ENCODE data around the gene SLC12A8.
"Not testable (repeated sequence)": the region's sequence is repeated elsewhere in the genome, so short reads cannot be mapped to it uniquely, and the experiment has no call there.

Gene SLC12A8

DNA sequence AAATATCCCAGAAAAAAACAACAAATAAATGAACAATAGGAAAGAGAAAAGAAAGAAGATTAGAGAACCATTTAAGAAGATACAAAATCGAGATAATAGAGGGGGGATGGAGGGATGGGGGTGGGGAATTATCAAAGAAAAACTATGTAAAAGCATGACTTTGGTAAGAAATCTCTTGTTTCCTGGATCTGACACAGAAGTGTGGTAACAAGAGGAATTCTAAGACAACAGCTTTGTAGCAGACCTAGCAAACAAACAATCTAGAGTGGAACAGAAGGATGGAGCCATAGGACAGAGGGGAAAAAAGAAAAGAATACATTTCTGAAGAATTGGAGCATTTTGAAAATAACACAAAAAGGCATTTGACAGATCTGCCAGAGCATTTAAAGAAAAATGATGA, 107.4 kb downstream of the SLC12A8 start:
- H3K27ac ChIP-seq (ENCODE audit: low read depth, low read length) = no peak overlapping the region
- H3K4me3 ChIP-seq (ENCODE audit: low read length) = no peak overlapping the region
- no peaks in the 10 kb centered on the region for H3K27me3 ChIP-seq (ENCODE audit: control insufficient read depth, insufficient read depth, low read length)
- H3K36me3 ChIP-seq (ENCODE audit: control insufficient read depth, insufficient read depth, low read length) = no peaks in the 10 kb centered on the region
- H3K9ac ChIP-seq (ENCODE audit: low read length) = no peak overlapping the region
- H3K4me1 ChIP-seq (ENCODE audit: control insufficient read depth, insufficient read depth, low read length) = no peaks in the 10 kb centered on the region

- H3K9ac ChIP-seq (ENCODE audit: low read length) = no peak overlapping the region
- no peak overlapping the region for H3K4me3 ChIP-seq (ENCODE audit: low read length)
- H3K27me3 ChIP-seq (ENCODE audit: control insufficient read depth, insufficient read depth, low read length) = no peaks in the 10 kb centered on the region
- H3K27ac ChIP-seq (ENCODE audit: low read depth, low read length) = no peak overlapping the region
- no peaks in the 10 kb centered on the region for H3K36me3 ChIP-seq (ENCODE audit: control insufficient read depth, insufficient read depth, low read length)
- no peaks in the 10 kb centered on the region for H3K4me1 ChIP-seq (ENCODE audit: control insufficient read depth, insufficient read depth, low read length)
Observed at GRCh38 chr3:125104639-125105038, 107.9 kb downstream of the SLC12A8 start.

DNA sequence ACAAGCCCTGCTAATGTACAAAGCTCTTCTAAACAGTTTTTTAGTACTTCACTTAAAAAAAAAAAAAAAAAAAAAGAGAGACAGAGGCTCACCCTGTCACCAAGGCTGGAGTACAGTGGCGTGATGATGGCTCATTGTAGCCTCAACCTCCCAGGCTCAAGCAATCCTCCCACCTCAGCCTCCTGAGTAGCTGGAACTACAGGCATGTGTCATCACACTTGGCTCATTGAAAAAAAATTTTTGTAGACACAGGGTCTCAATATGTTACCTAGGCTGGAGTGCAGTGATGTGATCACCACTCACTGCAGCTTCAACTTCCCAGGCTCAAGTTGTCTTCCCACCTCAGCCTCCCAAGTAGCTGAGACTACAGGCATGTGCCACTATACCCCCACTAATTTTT, 109.1 kb downstream of the SLC12A8 start:
- Histone ChIP-seq H3K36me3 (ENCODE audit: control insufficient read depth, insufficient read depth, low read length) (no peaks in the 10 kb centered on the region), H3K27me3 (ENCODE audit: control insufficient read depth, insufficient read depth, low read length) (no peaks in the 10 kb centered on the region), H3K4me1 (ENCODE audit: control insufficient read depth, insufficient read depth, low read length) (no peaks in the 10 kb centered on the region), H3K9ac (ENCODE audit: low read length) (no peak overlapping the region), H3K27ac (ENCODE audit: low read depth, low read length) (no peak overlapping the region), H3K4me3 (ENCODE audit: low read length) (no peak overlapping the region)

GRCh38 chr3:125102470-125102869, 110.1 kb downstream of the SLC12A8 start:
- H3K27ac ChIP-seq (ENCODE audit: low read depth, low read length) = no peak overlapping the region
- H3K4me1 ChIP-seq (ENCODE audit: control insufficient read depth, insufficient read depth, low read length) = no peaks in the 10 kb centered on the region
- H3K36me3 ChIP-seq (ENCODE audit: control insufficient read depth, insufficient read depth, low read length) = no peaks in the 10 kb centered on the region
- no peaks in the 10 kb centered on the region for H3K27me3 ChIP-seq (ENCODE audit: control insufficient read depth, insufficient read depth, low read length)
- no peak overlapping the region for H3K4me3 ChIP-seq (ENCODE audit: low read length)
- H3K9ac ChIP-seq (ENCODE audit: low read length) = no peak overlapping the region

GRCh38 chr3:125098611-125099291, 113.8 kb downstream of the SLC12A8 start:
- no peak overlapping the region for H3K9ac ChIP-seq (ENCODE audit: low read length)
- H3K4me3 ChIP-seq (ENCODE audit: low read length) = no peak overlapping the region
- H3K4me1 ChIP-seq (ENCODE audit: control insufficient read depth, insufficient read depth, low read length) = no peaks in the 10 kb centered on the region
- no peaks in the 10 kb centered on the region for H3K27me3 ChIP-seq (ENCODE audit: control insufficient read depth, insufficient read depth, low read length)
- H3K27ac ChIP-seq (ENCODE audit: low read depth, low read length) = no peak overlapping the region
- H3K36me3 ChIP-seq (ENCODE audit: control insufficient read depth, insufficient read depth, low read length) = no peaks in the 10 kb centered on the region

- Histone ChIP-seq H3K27ac (ENCODE audit: low read depth, low read length) (no peak overlapping the region), H3K4me1 (ENCODE audit: control insufficient read depth, insufficient read depth, low read length) (no peaks in the 10 kb centered on the region), H3K36me3 (ENCODE audit: control insufficient read depth, insufficient read depth, low read length) (no peaks in the 10 kb centered on the region), H3K27me3 (ENCODE audit: control insufficient read depth, insufficient read depth, low read length) (no peaks in the 10 kb centered on the region), H3K9ac (ENCODE audit: low read length) (no peak overlapping the region), H3K4me3 (ENCODE audit: low read length) (no peak overlapping the region)
Observed at GRCh38 chr3:125090649-125091048, 121.9 kb downstream of the SLC12A8 start.

GRCh38 chr3:125087768-125088391, 124.7 kb downstream of the SLC12A8 start:
- Histone ChIP-seq H3K27ac (ENCODE audit: low read depth, low read length) (no peak overlapping the region), H3K4me1 (ENCODE audit: control insufficient read depth, insufficient read depth, low read length) (no peaks in the 10 kb centered on the region), H3K36me3 (ENCODE audit: control insufficient read depth, insufficient read depth, low read length) (no peaks in the 10 kb centered on the region), H3K27me3 (ENCODE audit: control insufficient read depth, insufficient read depth, low read length) (no peaks in the 10 kb centered on the region), H3K9ac (ENCODE audit: low read length) (no peak overlapping the region), H3K4me3 (ENCODE audit: low read length) (no peak overlapping the region)

- H3K27ac ChIP-seq (ENCODE audit: low read depth, low read length) = no peak overlapping the region
- no peaks in the 10 kb centered on the region for H3K27me3 ChIP-seq (ENCODE audit: control insufficient read depth, insufficient read depth, low read length)
- no peak overlapping the region for H3K9ac ChIP-seq (ENCODE audit: low read length)
- H3K36me3 ChIP-seq (ENCODE audit: control insufficient read depth, insufficient read depth, low read length) = no peaks in the 10 kb centered on the region
- no peaks in the 10 kb centered on the region for H3K4me1 ChIP-seq (ENCODE audit: control insufficient read depth, insufficient read depth, low read length)
- no peak overlapping the region for H3K4me3 ChIP-seq (ENCODE audit: low read length)
Observed at GRCh38 chr3:125085166-125085565, 127.4 kb downstream of the SLC12A8 start.

DNA sequence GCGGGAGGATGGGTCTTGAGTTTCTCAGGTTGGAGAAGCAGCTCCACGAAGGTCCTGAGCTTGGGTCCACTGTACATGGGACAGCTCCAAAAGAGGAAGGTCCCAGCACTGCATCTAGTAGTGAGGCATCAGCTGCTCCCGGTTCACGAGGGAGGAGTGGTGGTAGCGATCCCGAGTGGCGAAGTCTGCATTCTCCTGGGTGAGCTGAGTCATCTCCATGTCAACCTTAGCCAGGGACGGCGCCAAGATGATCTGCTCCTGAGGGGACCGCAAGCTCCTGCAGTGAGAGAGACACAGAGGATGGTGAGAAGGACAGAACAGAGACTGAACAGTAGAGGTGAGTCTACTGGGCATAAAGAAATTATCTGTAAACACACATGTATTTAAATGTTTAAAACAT, 128.8 kb downstream of the SLC12A8 start:
- no peaks in the 10 kb centered on the region for H3K27me3 ChIP-seq (ENCODE audit: control insufficient read depth, insufficient read depth, low read length)
- no peak overlapping the region for H3K27ac ChIP-seq (ENCODE audit: low read depth, low read length)
- no peak overlapping the region for H3K9ac ChIP-seq (ENCODE audit: low read length)
- no peak overlapping the region for H3K4me3 ChIP-seq (ENCODE audit: low read length)
- no peaks in the 10 kb centered on the region for H3K36me3 ChIP-seq (ENCODE audit: control insufficient read depth, insufficient read depth, low read length)
- H3K4me1 ChIP-seq (ENCODE audit: control insufficient read depth, insufficient read depth, low read length) = no peaks in the 10 kb centered on the region

DNA sequence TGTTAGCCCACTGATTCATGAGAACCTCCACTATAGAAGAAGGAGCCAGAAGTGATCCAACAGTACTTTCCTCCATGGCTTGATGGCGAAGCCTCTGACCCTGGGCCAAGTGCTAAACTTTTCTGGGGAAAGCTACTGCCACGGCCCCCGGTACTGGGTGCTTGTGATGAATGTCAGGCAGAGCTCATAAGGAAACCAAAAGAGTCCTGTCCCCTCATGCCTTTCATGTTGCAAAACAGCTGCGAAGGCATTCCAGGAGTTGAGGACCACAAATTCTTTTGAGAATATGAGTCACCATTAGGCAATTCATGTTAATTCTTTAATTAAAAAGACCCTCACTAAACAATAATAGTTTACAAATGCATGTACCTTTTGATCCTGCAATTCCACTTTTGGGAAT, 130.2 kb downstream of the SLC12A8 start:
- not testable (repeated sequence) for H3K36me3 ChIP-seq (ENCODE audit: control insufficient read depth, insufficient read depth, low read length); H3K27ac ChIP-seq (ENCODE audit: low read depth, low read length); H3K9ac ChIP-seq (ENCODE audit: low read length); H3K4me3 ChIP-seq (ENCODE audit: low read length); H3K4me1 ChIP-seq (ENCODE audit: control insufficient read depth, insufficient read depth, low read length); H3K27me3 ChIP-seq (ENCODE audit: control insufficient read depth, insufficient read depth, low read length)

- Histone ChIP-seq H3K4me1 (ENCODE audit: control insufficient read depth, insufficient read depth, low read length) (no peaks in the 10 kb centered on the region), H3K4me3 (ENCODE audit: low read length) (no peak overlapping the region), H3K27ac (ENCODE audit: low read depth, low read length) (no peak overlapping the region), H3K27me3 (ENCODE audit: control insufficient read depth, insufficient read depth, low read length) (no peaks in the 10 kb centered on the region), H3K36me3 (ENCODE audit: control insufficient read depth, insufficient read depth, low read length) (no peaks in the 10 kb centered on the region), H3K9ac (ENCODE audit: low read length) (no peak overlapping the region)
Observed at GRCh38 chr3:125080077-125080476, 132.5 kb downstream of the SLC12A8 start.

DNA sequence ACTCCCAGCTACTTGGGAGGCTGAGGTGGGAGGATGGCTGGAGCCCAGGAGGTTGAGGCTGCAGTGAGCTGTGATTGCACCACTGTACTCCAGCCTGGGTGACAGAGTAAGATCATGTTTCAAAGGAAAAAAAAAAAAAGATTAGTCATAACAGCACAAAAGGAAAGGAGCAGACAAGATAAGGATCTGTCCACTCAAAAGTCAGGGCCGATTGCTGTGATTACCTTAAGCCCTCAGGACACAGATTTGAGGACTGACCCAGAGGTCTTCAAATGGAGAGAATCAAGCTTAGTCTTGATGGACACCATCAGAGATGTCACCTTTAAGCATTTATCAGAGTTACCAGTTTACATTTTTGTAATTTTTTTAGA, 132.9 kb downstream of the SLC12A8 start:
- no peak overlapping the region for H3K9ac ChIP-seq (ENCODE audit: low read length)
- H3K4me3 ChIP-seq (ENCODE audit: low read length) = no peak overlapping the region
- H3K27me3 ChIP-seq (ENCODE audit: control insufficient read depth, insufficient read depth, low read length) = no peaks in the 10 kb centered on the region
- H3K36me3 ChIP-seq (ENCODE audit: control insufficient read depth, insufficient read depth, low read length) = no peaks in the 10 kb centered on the region
- no peaks in the 10 kb centered on the region for H3K4me1 ChIP-seq (ENCODE audit: control insufficient read depth, insufficient read depth, low read length)
- no peak overlapping the region for H3K27ac ChIP-seq (ENCODE audit: low read depth, low read length)

- no peaks in the 10 kb centered on the region for H3K27me3 ChIP-seq (ENCODE audit: control insufficient read depth, insufficient read depth, low read length)
- H3K9ac ChIP-seq (ENCODE audit: low read length) = no peak overlapping the region
- H3K27ac ChIP-seq (ENCODE audit: low read depth, low read length) = no peak overlapping the region
- H3K4me1 ChIP-seq (ENCODE audit: control insufficient read depth, insufficient read depth, low read length) = no peaks in the 10 kb centered on the region
- H3K4me3 ChIP-seq (ENCODE audit: low read length) = no peak overlapping the region
- H3K36me3 ChIP-seq (ENCODE audit: control insufficient read depth, insufficient read depth, low read length) = no peaks in the 10 kb centered on the region
Observed at GRCh38 chr3:125078951-125079674, 133.4 kb downstream of the SLC12A8 start.
